ENCODE results near the gene RBM33.

The RBM33 gene

GRCh38 chr7:155751409-155751808 lies 106.9 kb downstream of the RBM33 start:
- no peak for TF ChIP-seq CTCF (IDR thresholded peaks at IDR 0.05; ENCODE audit: control insufficient read depth, insufficient read depth, low read depth, low read length, missing control alignments)
- no peak overlapping the region for H3K4me3 ChIP-seq (ENCODE audit: control insufficient read depth, low read depth, low read length)
- DNase-seq (ENCODE audit: low read depth), result no peak

- no peak overlapping the region for H3K4me3 ChIP-seq (ENCODE audit: control insufficient read depth, low read depth, low read length)
- no peak for DNase-seq (ENCODE audit: low read depth)
- no peak for TF ChIP-seq CTCF (IDR thresholded peaks at IDR 0.05; ENCODE audit: control insufficient read depth, insufficient read depth, low read depth, low read length, missing control alignments)
These were observed 108.4 kb downstream of the RBM33 start for GRCh38 chr7:155752756-155753445.

- H3K4me3 ChIP-seq (ENCODE audit: control insufficient read depth, low read depth, low read length), result no peak overlapping the region
- no peak for DNase-seq (ENCODE audit: low read depth)
- TF ChIP-seq CTCF (IDR thresholded peaks at IDR 0.05; ENCODE audit: control insufficient read depth, insufficient read depth, low read depth, low read length, missing control alignments), result no peak
These were observed 109.0 kb downstream of the RBM33 start for GRCh38 chr7:155753446-155753965.

GRCh38 chr7:155754165-155754564 lies 109.7 kb downstream of the RBM33 start:
- TF ChIP-seq CTCF (IDR thresholded peaks at IDR 0.05; ENCODE audit: control insufficient read depth, insufficient read depth, low read depth, low read length, missing control alignments), result no peak

GRCh38 chr7:155755026-155755425 lies 110.6 kb downstream of the RBM33 start:
- DNase-seq (ENCODE audit: low read depth), result no peak
- TF ChIP-seq CTCF (IDR thresholded peaks at IDR 0.05; ENCODE audit: control insufficient read depth, insufficient read depth, low read depth, low read length, missing control alignments), result no peak
- H3K4me3 ChIP-seq (ENCODE audit: control insufficient read depth, low read depth, low read length), result no peak overlapping the region

More at GRCh38 chr7:155754165-155754564, 109.7 kb downstream of the RBM33 start:
- no peak overlapping the region for H3K4me3 ChIP-seq (ENCODE audit: control insufficient read depth, low read depth, low read length)
- DNase-seq (ENCODE audit: low read depth), result no peak

- no peak for TF ChIP-seq CTCF (IDR thresholded peaks at IDR 0.05; ENCODE audit: control insufficient read depth, insufficient read depth, low read depth, low read length, missing control alignments)
- DNase-seq (ENCODE audit: low read depth), result no peak
These were observed 111.9 kb downstream of the RBM33 start for GRCh38 chr7:155756322-155756721.

More at GRCh38 chr7:155756322-155756721, 111.9 kb downstream of the RBM33 start:
- no peak overlapping the region for H3K4me3 ChIP-seq (ENCODE audit: control insufficient read depth, low read depth, low read length)
